SK-MEL-5 (cell line): ENCODE data around the gene PAPOLA. TPM values are rescaled to one million over a fixed set of nuclear protein-coding genes. Genes with fewer than 3 reads are reported as not detected.
"Not testable (repeated sequence)": the region's sequence is repeated elsewhere in the genome, so short reads cannot be mapped to it uniquely, and the experiment has no call there.

Experiments used
- DNase-seq: peaks from one replicate; pipeline ENCODE4 v3.0.0-alpha.2; 2016; ENCODE audit warnings: low read depth, low spot score
- in situ Hi-C: cut with HindIII; loops from 2 replicates; pipeline ENCODE4 v1.10.0; 2016; ENCODE audit warnings: low sequenced_read_pairs, high pct_unique_total_duplicates, low pct_unique_long_range_greater_than_20kb
- polyA plus RNA-seq, 2 experiments: library from polyadenylated mRNA; depleted of rRNA; stranded (reverse); fragments of >200 nt; gene quantifications; 2 replicates each; pipeline ENCODE4 v1.2.3, GENCODE V29; 2015
- total RNA-seq: library from RNA; depleted of rRNA; stranded (reverse); fragments of >200 nt; shearing (Covaris generic); gene quantifications from 2 replicates; pipeline ENCODE4 v1.2.3, GENCODE V29; 2014; rRNA removed

The PAPOLA gene
- total RNA-seq, result 118 and 120 TPM in 2 replicates
- 118 and 150 TPM in 2 replicates for polyA plus RNA-seq (2015; cell fraction: cytosol; rRNA removed)
- 193 and 214 TPM in 2 replicates for polyA plus RNA-seq (2015; cell fraction: nucleus; rRNA removed)

- in situ Hi-C loops, result no loop called here
- DNase-seq, result peak; percentile 95
These were observed at the start of gene PAPOLA for GRCh38 chr14:96501740-96502620. TSS of gene PAPOLA (plus strand) at chr14:96502382. CDS start at chr14:96502593, 211 bp downstream.

- in situ Hi-C loops, result no loop called here
- no peak for DNase-seq
These were observed 49.5 kb upstream of the PAPOLA start for GRCh38 chr14:96452684-96453083.

GRCh38 chr14:96455588-96455987 lies 46.6 kb upstream of the PAPOLA start:
- no peak for DNase-seq
- in situ Hi-C loops, result no loop called here

DNA sequence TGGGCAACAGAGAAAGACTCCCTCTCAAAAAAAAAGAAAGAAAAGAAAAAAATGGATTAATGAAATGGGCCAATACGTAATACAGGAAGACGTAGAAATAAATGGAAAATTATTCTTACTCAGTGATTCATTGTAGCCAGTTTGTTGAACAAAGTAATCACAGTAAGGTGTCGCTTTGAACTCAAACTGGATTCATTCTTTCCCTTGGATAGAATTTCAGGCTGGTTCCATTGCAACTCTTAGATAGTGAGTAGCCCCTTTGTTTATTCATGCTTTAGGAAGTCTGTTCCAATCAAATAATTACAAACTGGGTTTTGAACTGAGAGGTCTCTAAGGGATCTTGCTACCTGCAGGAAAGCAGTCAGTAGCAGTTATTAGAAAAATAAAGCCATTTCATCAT lies 42.3 kb upstream of the PAPOLA start:
- in situ Hi-C loops, result no loop called here
- peak; percentile 48 for DNase-seq

DNA sequence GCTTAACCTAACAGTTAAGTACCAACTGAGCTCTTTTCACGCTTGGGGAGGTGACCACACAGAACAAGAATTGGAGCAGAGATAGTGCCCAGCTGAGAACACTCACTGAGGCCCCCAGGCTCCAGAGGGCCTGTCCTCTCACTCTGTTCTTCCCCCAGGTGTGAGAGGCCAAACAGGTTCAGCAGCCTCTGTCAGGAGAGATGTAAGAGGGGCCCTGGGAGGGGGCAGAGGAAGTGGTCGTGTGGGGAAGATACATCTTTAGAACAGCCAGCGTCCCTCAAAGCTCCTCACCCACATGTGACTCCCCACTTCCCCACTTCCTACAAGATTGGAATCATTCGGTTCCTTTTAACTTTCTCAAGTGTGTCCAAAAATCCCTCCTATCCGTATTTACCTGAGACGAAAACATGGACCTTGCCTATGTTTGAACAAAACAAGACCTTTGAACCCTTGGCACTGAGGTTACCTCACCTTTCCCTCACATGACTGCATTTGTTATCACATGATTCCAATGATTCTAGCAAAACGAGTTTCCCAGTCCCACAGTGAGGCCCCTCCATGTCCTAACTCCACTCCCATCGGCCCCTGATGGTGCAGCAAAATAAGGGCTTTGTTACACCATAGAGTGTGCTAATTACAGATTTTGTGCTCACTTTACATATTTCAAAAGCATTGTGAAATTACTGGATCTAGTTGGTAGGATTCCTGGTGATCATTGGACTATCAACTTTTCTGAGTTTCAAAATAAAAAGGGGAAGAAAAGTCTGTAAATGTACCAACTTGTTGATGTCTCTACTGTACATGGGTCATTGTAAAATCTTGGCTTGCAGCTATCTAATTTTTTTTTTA lies 40.0 kb upstream of the PAPOLA start:
- DNase-seq, result no peak
- in situ Hi-C loops, result no loop called here

GRCh38 chr14:96464136-96464535 lies 38.0 kb upstream of the PAPOLA start:
- DNase-seq, result no peak
- in situ Hi-C loops, result no loop called here

- no peak for DNase-seq
- in situ Hi-C loops, result no loop called here
These were observed 35.3 kb upstream of the PAPOLA start for GRCh38 chr14:96466918-96467317.

DNA sequence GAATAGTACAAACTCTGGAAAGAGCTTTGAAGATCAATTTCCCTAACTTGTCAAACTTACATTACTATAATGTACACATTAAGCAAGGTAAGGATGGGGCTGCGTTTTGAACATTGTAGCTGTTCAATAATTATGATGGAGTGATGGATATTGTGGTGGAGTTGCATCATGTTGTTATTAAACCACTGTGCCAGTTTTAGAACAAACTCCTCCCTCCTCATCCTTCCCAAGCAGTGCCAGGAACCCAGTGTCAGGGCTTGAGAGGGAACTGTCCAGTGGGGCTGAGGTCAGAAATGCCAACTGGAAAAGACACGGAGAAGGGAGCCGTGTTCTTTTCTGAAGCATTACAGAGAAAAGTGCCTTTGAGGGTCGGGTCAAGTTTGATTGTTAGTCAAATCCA lies 31.9 kb upstream of the PAPOLA start:
- in situ Hi-C loops, result no loop called here
- peak; percentile 29 for DNase-seq

- in situ Hi-C loops, DNase-seq: not testable (repeated sequence)
These were observed 31.2 kb upstream of the PAPOLA start for GRCh38 chr14:96470967-96471366.

- DNase-seq, result no peak
- in situ Hi-C loops, result no loop called here
These were observed 24.1 kb upstream of the PAPOLA start for GRCh38 chr14:96478119-96478518.

GRCh38 chr14:96479435-96480146 lies 22.6 kb upstream of the PAPOLA start:
- in situ Hi-C loops, result no loop called here
- DNase-seq, result no peak

DNA sequence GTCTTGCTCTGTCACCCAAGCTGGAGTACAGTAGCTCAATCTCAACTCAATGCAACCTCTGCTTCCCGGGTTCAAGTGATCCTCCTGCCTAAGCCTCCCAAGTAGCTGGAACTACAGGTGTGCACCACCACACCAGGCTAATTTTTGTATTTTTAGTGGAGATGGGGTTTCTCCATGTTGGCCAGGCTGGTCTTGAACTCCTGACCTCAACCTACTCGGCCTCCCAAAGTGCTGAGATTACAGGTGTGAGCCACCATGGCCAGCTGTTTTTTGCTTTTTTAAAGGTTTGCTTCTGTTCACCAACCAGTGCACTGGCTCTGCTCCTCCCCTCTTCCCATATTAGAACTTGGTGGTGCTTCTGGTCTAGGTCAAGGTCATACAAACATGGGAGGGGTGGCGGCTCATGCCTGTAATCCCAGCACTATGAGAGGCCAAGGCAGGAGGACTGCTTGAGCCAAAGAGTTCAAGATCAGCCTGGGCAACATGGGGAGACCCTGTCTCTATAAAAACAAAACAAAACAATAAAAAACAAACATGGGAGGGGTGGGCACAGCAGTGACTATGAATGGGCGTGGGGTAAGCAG lies 20.4 kb upstream of the PAPOLA start:
- no peak for DNase-seq
- in situ Hi-C loops, result no loop called here

GRCh38 chr14:96482986-96483385 lies 19.2 kb upstream of the PAPOLA start:
- no peak for DNase-seq
- in situ Hi-C loops, result no loop called here

DNA sequence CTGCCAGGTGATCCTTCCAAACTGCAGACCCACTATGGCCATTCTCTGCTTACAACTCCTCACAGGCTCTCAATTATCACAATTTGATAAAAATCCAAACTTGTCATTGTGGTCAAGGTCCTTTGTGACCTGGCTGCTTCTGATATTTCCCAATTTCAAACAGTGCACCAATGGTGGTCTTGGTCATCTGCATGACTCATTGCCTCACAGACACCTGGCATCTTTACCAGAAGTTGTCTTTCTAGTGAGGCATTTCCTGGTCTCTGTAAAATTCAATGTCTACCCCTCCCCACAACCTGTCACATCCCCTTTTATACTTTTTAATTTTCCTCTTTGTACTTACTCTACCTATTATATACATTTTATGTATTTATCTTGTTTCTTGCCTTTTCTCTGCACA lies 17.8 kb upstream of the PAPOLA start:
- in situ Hi-C loops, result no loop called here
- DNase-seq, result no peak

- DNase-seq, result no peak
- in situ Hi-C loops, result no loop called here
These were observed 15.5 kb upstream of the PAPOLA start for GRCh38 chr14:96486705-96487104.

DNA sequence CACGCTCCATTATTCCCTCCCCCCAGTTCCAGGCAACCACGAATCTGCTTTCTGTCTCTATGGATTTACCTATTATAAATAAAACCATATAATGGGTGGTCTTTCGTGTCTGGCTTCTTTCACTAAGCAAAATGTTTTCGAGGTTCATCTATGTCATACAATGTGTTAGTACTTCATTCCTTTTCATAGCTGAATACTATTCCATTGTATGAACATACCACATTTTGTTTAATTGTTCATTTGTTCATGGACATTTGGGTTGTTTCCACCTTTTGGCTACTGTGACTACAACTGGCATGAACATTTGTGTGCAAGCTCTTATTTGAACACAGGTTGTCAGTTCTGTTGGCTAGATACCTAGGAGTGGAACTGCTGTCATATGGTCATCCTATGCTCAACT lies 12.9 kb upstream of the PAPOLA start:
- no peak for DNase-seq
- in situ Hi-C loops, result no loop called here

- in situ Hi-C loops, result no loop called here
- no peak for DNase-seq
These were observed 9.0 kb upstream of the PAPOLA start for GRCh38 chr14:96493178-96493577.
